ENCODE data around the gene NRXN3.

- TF ChIP-seq PBX3 (CRISPR knock-in tag; IDR thresholded peaks at IDR 0.05; ENCODE audit: borderline replicate concordance) (no peak), CTCF (CRISPR knock-in tag; IDR thresholded peaks at IDR 0.05) (no peak), ZNF510 (CRISPR knock-in tag; IDR thresholded peaks at IDR 0.05; ENCODE audit: low read depth) (no peak), ATF1 (CRISPR knock-in tag; IDR thresholded peaks at IDR 0.05) (no peak), GABPB1 (CRISPR knock-in tag; IDR thresholded peaks at IDR 0.05) (no peak), RNF219 (CRISPR knock-in tag; IDR thresholded peaks at IDR 0.05) (no peak), ZNF430 (CRISPR knock-in tag; IDR thresholded peaks at IDR 0.05) (no peak), ETV5 (CRISPR knock-in tag; IDR thresholded peaks at IDR 0.05; ENCODE audit: borderline replicate concordance) (no peak)
These were observed 776.8 kb downstream of the NRXN3 start for GRCh38 chr14:78946949-78947348.

All from HepG2 (cell line).